ENCODE data around the gene RASA1. TPM values are rescaled to one million over a fixed set of nuclear protein-coding genes. Genes with fewer than 3 reads are reported as not detected.
A peak's percentile ranks its signal among the peaks of the same experiment; 100 is the strongest.

RASA1 gene
- total and polyA plus RNA-seq, 4 donors = 8.3 to 54.0 (median 20.6) TPM

DNA sequence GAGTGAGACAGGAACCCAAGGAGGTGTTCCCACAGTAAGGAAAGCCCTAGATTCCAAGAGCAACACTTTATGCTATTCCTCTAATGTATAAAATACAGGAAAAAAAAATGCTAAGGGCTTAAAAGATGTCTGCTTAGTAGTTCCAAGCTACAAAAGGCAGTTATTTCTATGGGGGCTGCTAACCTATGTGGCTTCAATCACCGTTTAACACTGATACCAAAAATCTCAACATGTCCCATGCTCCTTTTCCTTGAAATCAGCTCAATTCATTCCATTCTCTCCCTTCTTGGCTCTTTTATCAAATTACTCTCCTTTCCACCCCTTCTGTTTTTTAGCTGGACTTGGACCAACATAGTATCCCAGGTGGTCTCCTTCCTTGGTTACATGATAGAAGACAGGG, 124.5 kb downstream of the RASA1 start:
- 85 to 91% methylated on average over 1 of the region's 1 CpG for WGBS, 2 donors
- Histone ChIP-seq H3K27ac (ENCODE audit: low read depth in 1 of 2, low read length in 1 of 2) (no peak overlapping the region), H3K4me3 (no peak overlapping the region), H3K4me1 (ENCODE audit: control insufficient read depth in 5 of 5, insufficient read depth in 5 of 5, low read length in 5 of 5) (no peaks in the 10 kb centered on the region), H3K9me3 (ENCODE audit: control insufficient read depth in 4 of 4, insufficient read depth in 3 of 4, low read length in 3 of 4) (no peaks in the 10 kb centered on the region), H3K36me3 (ENCODE audit: control insufficient read depth in 4 of 4, insufficient read depth in 4 of 4, low read length in 4 of 4) (peaks cover 20 to 59% (median 33%) of the 10 kb centered on the region in 4 donors), H3K9ac (ENCODE audit: insufficient read depth in 1 of 2, low read length in 2 of 2) (no peak overlapping the region), H3K27me3 (ENCODE audit: control insufficient read depth in 3 of 3, insufficient read depth in 3 of 3, low read length in 2 of 3) (no peaks in the 10 kb centered on the region)
- ATAC-seq (ENCODE audit: insufficient read depth, low FRiP score) (no peak), DNase-seq (no peak)
- TF ChIP-seq, protein P1, sequence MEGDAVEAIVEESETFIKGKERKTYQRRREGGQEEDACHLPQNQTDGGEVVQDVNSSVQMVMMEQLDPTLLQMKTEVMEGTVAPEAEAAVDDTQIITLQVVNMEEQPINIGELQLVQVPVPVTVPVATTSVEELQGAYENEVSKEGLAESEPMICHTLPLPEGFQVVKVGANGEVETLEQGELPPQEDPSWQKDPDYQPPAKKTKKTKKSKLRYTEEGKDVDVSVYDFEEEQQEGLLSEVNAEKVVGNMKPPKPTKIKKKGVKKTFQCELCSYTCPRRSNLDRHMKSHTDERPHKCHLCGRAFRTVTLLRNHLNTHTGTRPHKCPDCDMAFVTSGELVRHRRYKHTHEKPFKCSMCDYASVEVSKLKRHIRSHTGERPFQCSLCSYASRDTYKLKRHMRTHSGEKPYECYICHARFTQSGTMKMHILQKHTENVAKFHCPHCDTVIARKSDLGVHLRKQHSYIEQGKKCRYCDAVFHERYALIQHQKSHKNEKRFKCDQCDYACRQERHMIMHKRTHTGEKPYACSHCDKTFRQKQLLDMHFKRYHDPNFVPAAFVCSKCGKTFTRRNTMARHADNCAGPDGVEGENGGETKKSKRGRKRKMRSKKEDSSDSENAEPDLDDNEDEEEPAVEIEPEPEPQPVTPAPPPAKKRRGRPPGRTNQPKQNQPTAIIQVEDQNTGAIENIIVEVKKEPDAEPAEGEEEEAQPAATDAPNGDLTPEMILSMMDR (IDR thresholded peaks at IDR 0.05; ENCODE audit: control extremely low read depth, extremely low read depth) = no peak

DNA sequence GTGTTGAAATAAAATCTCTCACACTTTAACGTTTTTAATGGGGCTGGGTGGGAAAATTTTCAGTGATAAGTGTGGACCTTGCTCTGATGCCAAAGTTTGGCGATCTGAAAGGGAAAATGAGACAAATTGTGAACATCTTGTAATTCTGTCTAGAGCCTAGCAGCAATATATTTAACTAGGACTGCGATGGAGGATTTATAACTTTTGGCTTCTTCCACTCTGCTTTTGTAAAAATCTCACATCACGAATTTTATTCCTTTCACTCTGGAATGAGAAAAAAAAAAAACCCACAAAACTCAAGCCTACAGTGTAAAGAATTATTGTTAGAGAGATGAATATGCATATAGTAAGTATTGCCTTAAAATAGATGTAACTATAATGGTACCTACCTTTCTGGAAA, 125.1 kb downstream of the RASA1 start:
- Histone ChIP-seq H3K36me3 (ENCODE audit: control insufficient read depth in 4 of 4, insufficient read depth in 4 of 4, low read length in 4 of 4) (peaks cover 17 to 63% (median 34%) of the 10 kb centered on the region in 4 donors), H3K9ac (ENCODE audit: insufficient read depth in 1 of 2, low read length in 2 of 2) (no peak overlapping the region), H3K4me3 (no peak overlapping the region), H3K4me1 (ENCODE audit: control insufficient read depth in 5 of 5, insufficient read depth in 5 of 5, low read length in 5 of 5) (no peaks in the 10 kb centered on the region), H3K27me3 (ENCODE audit: control insufficient read depth in 3 of 3, insufficient read depth in 3 of 3, low read length in 2 of 3) (no peaks in the 10 kb centered on the region), H3K27ac (ENCODE audit: low read depth in 1 of 2, low read length in 1 of 2) (peak overlapping the region in 1 of 2 donors; percentile 66), H3K9me3 (ENCODE audit: control insufficient read depth in 4 of 4, insufficient read depth in 3 of 4, low read length in 3 of 4) (no peaks in the 10 kb centered on the region)
- ATAC-seq (ENCODE audit: insufficient read depth, low FRiP score) (no peak), DNase-seq (no peak)
- TF ChIP-seq, protein P1 (IDR thresholded peaks at IDR 0.05; ENCODE audit: control extremely low read depth, extremely low read depth) = no peak
- 87% methylated on average over 4 of the region's 4 CpGs for WGBS, 2 donors

DNA sequence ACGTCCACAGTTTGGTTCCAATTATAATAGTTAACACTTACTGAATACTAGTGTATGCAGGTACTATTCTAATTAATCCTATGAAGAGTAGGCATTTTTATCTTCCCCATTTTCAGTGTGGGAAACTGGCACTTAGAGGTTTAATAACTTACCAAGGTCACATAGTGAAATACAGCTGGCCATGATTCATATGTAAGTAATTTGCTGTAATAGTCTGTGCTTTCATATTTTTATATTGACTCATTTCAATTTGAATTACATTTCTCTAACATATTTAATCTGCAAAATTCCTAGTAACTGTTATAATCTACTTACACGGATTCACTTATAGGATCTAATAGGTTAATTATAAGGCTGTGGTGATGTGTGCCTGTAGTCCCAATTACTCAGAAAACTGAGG, 125.6 kb downstream of the RASA1 start:
- peak overlapping the region in 1 of 2 donors; percentile 9 for H3K27ac ChIP-seq (ENCODE audit: low read depth in 1 of 2, low read length in 1 of 2)
- TF ChIP-seq, protein P1 (IDR thresholded peaks at IDR 0.05; ENCODE audit: control extremely low read depth, extremely low read depth) = no peak
- ATAC-seq (ENCODE audit: insufficient read depth, low FRiP score) (no peak), DNase-seq (no peak)
- H3K36me3 ChIP-seq (ENCODE audit: control insufficient read depth in 4 of 4, insufficient read depth in 4 of 4, low read length in 4 of 4) = peaks cover 17 to 68% (median 34%) of the 10 kb centered on the region in 4 donors
- no peaks in the 10 kb centered on the region for H3K9me3 ChIP-seq (ENCODE audit: control insufficient read depth in 4 of 4, insufficient read depth in 3 of 4, low read length in 3 of 4)
- WGBS, 2 donors = 79 to 84% methylated on average over 2 of the region's 2 CpGs
- H3K4me3 ChIP-seq = no peak overlapping the region
- no peaks in the 10 kb centered on the region for H3K27me3 ChIP-seq (ENCODE audit: control insufficient read depth in 3 of 3, insufficient read depth in 3 of 3, low read length in 2 of 3)
- H3K9ac ChIP-seq (ENCODE audit: insufficient read depth in 1 of 2, low read length in 2 of 2) = no peak overlapping the region
- H3K4me1 ChIP-seq (ENCODE audit: control insufficient read depth in 5 of 5, insufficient read depth in 5 of 5, low read length in 5 of 5) = no peaks in the 10 kb centered on the region

Measured in lung (tissue), 12 donors.